Measurements from ENCODE around the gene SOX12.
A peak's percentile ranks its signal among the peaks of the same experiment; 100 is the strongest.

SOX12 gene

GRCh38 chr20:366041-366718, 40.8 kb downstream of the SOX12 start:
- Histone ChIP-seq H3K23ac (ENCODE audit: low read length) (no peak overlapping the region), H2BK12ac (ENCODE audit: low read length) (no peak overlapping the region), H3K4ac (ENCODE audit: low read depth, low read length) (no peak overlapping the region), H2AK5ac (ENCODE audit: low read length) (no peak overlapping the region), H4K91ac (ENCODE audit: low read depth, low read length) (no peak overlapping the region), H2BK120ac (ENCODE audit: insufficient read depth, low read length, poor library complexity) (no peak overlapping the region), H3K36me3 (ENCODE audit: control insufficient read depth in 1 of 2, insufficient read depth in 2 of 2, low read length in 2 of 2) (no peaks in the 10 kb centered on the region), H4K8ac (ENCODE audit: low read depth, low read length) (no peak overlapping the region), H3K14ac (ENCODE audit: low read length) (no peak overlapping the region), H2AFZ (ENCODE audit: insufficient read depth, low read length, poor library complexity) (no peak overlapping the region), H3K4me2 (ENCODE audit: low read length) (peak overlapping the region; percentile 11), H3K27me3 (ENCODE audit: insufficient read depth, low read length) (no peaks in the 10 kb centered on the region), H4K12ac (ENCODE audit: low read depth, low read length) (no peak overlapping the region), H3K27ac (ENCODE audit: low read depth, low read length) (peak overlapping the region; percentile 66), H3K4me3 (ENCODE audit: low read depth, low read length) (no peak overlapping the region), H2BK5ac (ENCODE audit: low read depth, low read length, poor library complexity) (no peak overlapping the region), H3K9ac (ENCODE audit: low read length) (no peak overlapping the region), H3K4me1 (ENCODE audit: control insufficient read depth in 1 of 2, insufficient read depth in 2 of 2, low read length in 2 of 2) (peaks cover 30 to 37% of the 10 kb centered on the region in 2 experiments), H3K18ac (ENCODE audit: low read length) (no peak overlapping the region), H3K9me3 (ENCODE audit: insufficient read depth, low read depth, low read length) (peaks cover 2% of the 10 kb centered on the region), H3K79me1 (ENCODE audit: low read length) (peaks cover 26% of the 10 kb centered on the region), H3K79me2 (ENCODE audit: control insufficient read depth, insufficient read depth, low read length, poor library complexity) (peaks cover 1% of the 10 kb centered on the region)
- peak; percentile 90 to 92 for DNase-seq
- no CpG with 5 or more reads among the region's 7 CpGs for WGBS (ENCODE audit: extremely low coverage, insufficient coverage, insufficient read length)

- H3K23ac ChIP-seq (ENCODE audit: low read length), result no peak overlapping the region
- no peaks in the 10 kb centered on the region for H3K36me3 ChIP-seq (ENCODE audit: control insufficient read depth in 1 of 2, insufficient read depth in 2 of 2, low read length in 2 of 2)
- H3K79me1 ChIP-seq (ENCODE audit: low read length), result peaks cover 32% of the 10 kb centered on the region
- WGBS (ENCODE audit: extremely low coverage, insufficient coverage, insufficient read length), result no CpG with 5 or more reads among the region's 13 CpGs
- peaks cover 1% of the 10 kb centered on the region for H3K79me2 ChIP-seq (ENCODE audit: control insufficient read depth, insufficient read depth, low read length, poor library complexity)
- peaks cover 2% of the 10 kb centered on the region for H3K9me3 ChIP-seq (ENCODE audit: insufficient read depth, low read depth, low read length)
- H2BK12ac ChIP-seq (ENCODE audit: low read length), result peak overlapping the region; percentile 83
- no peak overlapping the region for H2AFZ ChIP-seq (ENCODE audit: insufficient read depth, low read length, poor library complexity)
- H2BK5ac ChIP-seq (ENCODE audit: low read depth, low read length, poor library complexity), result peak overlapping the region; percentile 29
- H3K4me3 ChIP-seq (ENCODE audit: low read depth, low read length), result no peak overlapping the region
- H3K4me2 ChIP-seq (ENCODE audit: low read length), result peak overlapping the region; percentile 11
- peak overlapping the region; percentile 13 for H2BK120ac ChIP-seq (ENCODE audit: insufficient read depth, low read length, poor library complexity)
- H3K27me3 ChIP-seq (ENCODE audit: insufficient read depth, low read length), result no peaks in the 10 kb centered on the region
- peak overlapping the region; percentile 66 for H3K27ac ChIP-seq (ENCODE audit: low read depth, low read length)
- H4K8ac ChIP-seq (ENCODE audit: low read depth, low read length), result no peak overlapping the region
- H3K4ac ChIP-seq (ENCODE audit: low read depth, low read length), result no peak overlapping the region
- no peak for DNase-seq
- H3K14ac ChIP-seq (ENCODE audit: low read length), result no peak overlapping the region
- no peak overlapping the region for H2AK5ac ChIP-seq (ENCODE audit: low read length)
- H3K18ac ChIP-seq (ENCODE audit: low read length), result no peak overlapping the region
- H3K9ac ChIP-seq (ENCODE audit: low read length), result no peak overlapping the region
- H3K4me1 ChIP-seq (ENCODE audit: control insufficient read depth in 1 of 2, insufficient read depth in 2 of 2, low read length in 2 of 2), result peaks cover 36 to 44% of the 10 kb centered on the region in 2 experiments
- peak overlapping the region; percentile 71 for H4K91ac ChIP-seq (ENCODE audit: low read depth, low read length)
- no peak overlapping the region for H4K12ac ChIP-seq (ENCODE audit: low read depth, low read length)
Measured at GRCh38 chr20:366719-367485, 41.5 kb downstream of the SOX12 start.

DNA sequence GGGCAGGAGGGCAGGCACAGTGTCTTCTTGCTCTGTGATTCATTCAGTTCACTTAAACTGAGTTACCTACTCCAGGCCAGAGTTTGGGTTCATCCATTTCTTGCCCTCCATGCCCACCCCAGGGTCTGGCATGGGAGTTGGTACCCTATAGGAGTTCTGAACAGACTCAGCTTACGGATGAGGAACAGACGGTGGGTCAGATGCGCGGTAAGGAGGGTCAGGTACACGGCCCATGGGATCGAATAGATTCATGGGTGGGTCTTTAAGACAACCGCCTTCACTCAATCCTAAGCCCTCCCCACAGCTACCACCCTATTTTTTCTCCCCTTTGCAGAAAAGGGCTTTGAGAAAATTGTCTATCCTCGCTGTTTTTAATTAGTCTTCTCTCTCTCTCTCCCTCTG, 42.1 kb downstream of the SOX12 start:
- Histone ChIP-seq H3K79me2 (ENCODE audit: control insufficient read depth, insufficient read depth, low read length, poor library complexity) (peaks cover 1% of the 10 kb centered on the region), H3K14ac (ENCODE audit: low read length) (no peak overlapping the region)

GRCh38 chr20:368915-369314, 43.6 kb downstream of the SOX12 start:
- H3K9me3 ChIP-seq (ENCODE audit: insufficient read depth, low read depth, low read length), result no peaks in the 10 kb centered on the region
- peaks cover 39% of the 10 kb centered on the region for H3K79me1 ChIP-seq (ENCODE audit: low read length)
- H4K91ac ChIP-seq (ENCODE audit: low read depth, low read length), result peak overlapping the region; percentile 10
- H2BK12ac ChIP-seq (ENCODE audit: low read length), result no peak overlapping the region
- no peak overlapping the region for H3K23ac ChIP-seq (ENCODE audit: low read length)
- H3K4me3 ChIP-seq (ENCODE audit: low read depth, low read length), result no peak overlapping the region
- H2AFZ ChIP-seq (ENCODE audit: insufficient read depth, low read length, poor library complexity), result no peak overlapping the region
- no peaks in the 10 kb centered on the region for H3K36me3 ChIP-seq (ENCODE audit: control insufficient read depth in 1 of 2, insufficient read depth in 2 of 2, low read length in 2 of 2)
- DNase-seq, result no peak
- H4K8ac ChIP-seq (ENCODE audit: low read depth, low read length), result no peak overlapping the region
- WGBS (ENCODE audit: extremely low coverage, insufficient coverage, insufficient read length), result no CpG with 5 or more reads among the region's 4 CpGs
- H2AK5ac ChIP-seq (ENCODE audit: low read length), result peak overlapping the region; percentile 0
- H2BK120ac ChIP-seq (ENCODE audit: insufficient read depth, low read length, poor library complexity), result no peak overlapping the region
- no peak overlapping the region for H2BK5ac ChIP-seq (ENCODE audit: low read depth, low read length, poor library complexity)
- peaks cover 42 to 55% of the 10 kb centered on the region in 2 experiments for H3K4me1 ChIP-seq (ENCODE audit: control insufficient read depth in 1 of 2, insufficient read depth in 2 of 2, low read length in 2 of 2)
- H3K14ac ChIP-seq (ENCODE audit: low read length), result no peak overlapping the region
- no peak overlapping the region for H4K12ac ChIP-seq (ENCODE audit: low read depth, low read length)
- no peak overlapping the region for H3K4ac ChIP-seq (ENCODE audit: low read depth, low read length)
- H3K27ac ChIP-seq (ENCODE audit: low read depth, low read length), result no peak overlapping the region
- no peak overlapping the region for H3K9ac ChIP-seq (ENCODE audit: low read length)
- no peak overlapping the region for H3K18ac ChIP-seq (ENCODE audit: low read length)
- no peak overlapping the region for H3K4me2 ChIP-seq (ENCODE audit: low read length)
- H3K27me3 ChIP-seq (ENCODE audit: insufficient read depth, low read length), result no peaks in the 10 kb centered on the region
- peaks cover 1% of the 10 kb centered on the region for H3K79me2 ChIP-seq (ENCODE audit: control insufficient read depth, insufficient read depth, low read length, poor library complexity)

More for the DNA sequence above, 42.1 kb downstream of the SOX12 start:
- Histone ChIP-seq H3K18ac (ENCODE audit: low read length) (no peak overlapping the region), H2BK5ac (ENCODE audit: low read depth, low read length, poor library complexity) (no peak overlapping the region), H4K12ac (ENCODE audit: low read depth, low read length) (no peak overlapping the region), H2BK12ac (ENCODE audit: low read length) (peak overlapping the region; percentile 83), H3K9me3 (ENCODE audit: insufficient read depth, low read depth, low read length) (peaks cover 2% of the 10 kb centered on the region), H3K4me1 (ENCODE audit: control insufficient read depth in 1 of 2, insufficient read depth in 2 of 2, low read length in 2 of 2) (peaks cover 41 to 49% of the 10 kb centered on the region in 2 experiments), H3K36me3 (ENCODE audit: control insufficient read depth in 1 of 2, insufficient read depth in 2 of 2, low read length in 2 of 2) (no peaks in the 10 kb centered on the region), H3K4ac (ENCODE audit: low read depth, low read length) (no peak overlapping the region), H4K91ac (ENCODE audit: low read depth, low read length) (peak overlapping the region; percentile 71), H3K79me1 (ENCODE audit: low read length) (peaks cover 36% of the 10 kb centered on the region), H2AFZ (ENCODE audit: insufficient read depth, low read length, poor library complexity) (no peak overlapping the region), H2AK5ac (ENCODE audit: low read length) (peak overlapping the region; percentile 38), H3K4me3 (ENCODE audit: low read depth, low read length) (no peak overlapping the region), H2BK120ac (ENCODE audit: insufficient read depth, low read length, poor library complexity) (peak overlapping the region; percentile 35), H3K9ac (ENCODE audit: low read length) (no peak overlapping the region), H3K27ac (ENCODE audit: low read depth, low read length) (peak overlapping the region; percentile 51), H3K23ac (ENCODE audit: low read length) (no peak overlapping the region), H3K4me2 (ENCODE audit: low read length) (no peak overlapping the region), H4K8ac (ENCODE audit: low read depth, low read length) (no peak overlapping the region), H3K27me3 (ENCODE audit: insufficient read depth, low read length) (no peaks in the 10 kb centered on the region)
- no CpG with 5 or more reads among the region's 8 CpGs for WGBS (ENCODE audit: extremely low coverage, insufficient coverage, insufficient read length)
- no peak for DNase-seq
